GM18517 (cell line): ENCODE data around the gene EXO5.
"Not testable (repeated sequence)": the region's sequence is repeated elsewhere in the genome, so short reads cannot be mapped to it uniquely, and the experiment has no call there.

ENCODE experiments used
- ATAC-seq: cut with Tn5 transposase; IDR thresholded peaks from one replicate; pipeline ENCODE4 v1.9.1; 2021; ENCODE audit warnings: mild to moderate bottlenecking, moderate library complexity; ENCODE audit not compliant: unreplicated experiment

EXO5 gene

DNA sequence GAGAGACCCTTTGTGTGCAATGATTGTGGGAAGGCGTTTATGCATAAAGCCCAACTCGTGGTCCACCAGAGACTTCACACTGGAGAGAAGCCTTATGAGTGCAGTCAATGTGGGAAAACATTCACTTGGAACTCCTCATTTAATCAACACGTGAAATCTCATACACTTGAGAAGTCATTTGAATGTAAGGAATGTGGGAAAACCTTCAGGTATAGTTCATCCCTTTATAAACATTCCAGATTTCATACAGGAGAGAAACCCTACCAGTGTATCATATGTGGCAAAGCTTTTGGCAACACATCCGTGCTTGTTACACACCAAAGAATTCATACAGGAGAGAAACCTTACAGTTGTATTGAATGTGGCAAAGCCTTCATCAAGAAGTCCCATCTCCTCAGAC, 38.4 kb downstream of the EXO5 start:
- no peak for ATAC-seq

DNA sequence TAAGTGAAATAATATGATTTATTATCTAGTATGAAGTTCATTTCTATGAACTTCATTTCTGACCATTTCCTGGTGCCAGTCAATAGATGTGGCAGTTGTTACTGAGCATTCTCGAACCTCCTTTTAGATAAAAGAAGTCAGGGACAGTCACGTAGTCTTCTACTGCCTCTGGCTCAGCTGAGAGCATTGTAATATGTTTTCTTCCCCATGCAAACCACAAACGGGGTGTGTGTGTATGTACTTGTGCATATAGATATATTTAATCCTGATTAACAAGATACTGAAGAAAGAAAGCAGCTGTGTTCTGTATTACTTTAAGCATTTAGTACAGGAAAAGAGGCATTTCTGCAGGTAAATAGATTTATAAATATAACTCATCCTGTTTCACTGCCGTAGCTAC, 44.5 kb downstream of the EXO5 start:
- ATAC-seq: no peak

DNA sequence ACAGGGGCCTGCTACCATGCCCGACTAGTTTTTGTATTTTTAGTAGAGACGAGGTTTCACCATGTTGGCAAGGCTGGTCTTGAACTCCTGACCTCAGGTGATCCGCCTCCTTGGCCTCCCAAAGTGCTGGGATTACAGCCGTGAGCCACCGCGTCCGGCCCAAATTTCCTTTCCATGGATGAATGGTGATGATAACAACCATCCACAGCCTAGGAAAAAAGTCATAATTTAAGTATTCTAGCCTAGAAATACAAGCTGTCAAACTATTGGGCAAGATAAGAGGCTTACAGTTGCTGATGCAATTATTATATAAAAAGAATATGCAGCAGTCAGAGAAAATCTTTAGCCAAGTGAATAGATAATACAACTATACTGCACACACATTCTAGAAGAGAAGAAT, 46.2 kb downstream of the EXO5 start:
- not testable (repeated sequence) for ATAC-seq

DNA sequence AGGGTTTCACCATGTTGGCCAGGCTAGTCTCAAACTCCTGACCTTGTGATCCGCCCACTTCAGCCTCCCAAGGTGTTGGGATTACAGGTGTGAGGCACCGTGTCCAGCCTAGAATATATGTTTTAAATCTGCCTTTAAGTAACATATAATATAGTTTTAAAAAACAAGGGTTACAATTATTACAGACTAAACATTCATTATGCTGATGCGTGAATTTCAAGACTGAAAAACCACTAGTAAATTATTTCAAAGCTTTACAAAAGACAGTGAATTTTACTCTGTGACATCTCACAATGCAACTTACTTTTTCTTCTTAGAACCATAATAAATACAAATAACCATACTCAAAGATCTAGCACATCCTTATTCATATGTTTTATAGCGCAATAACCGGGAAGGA, 47.6 kb downstream of the EXO5 start:
- ATAC-seq: no peak

DNA sequence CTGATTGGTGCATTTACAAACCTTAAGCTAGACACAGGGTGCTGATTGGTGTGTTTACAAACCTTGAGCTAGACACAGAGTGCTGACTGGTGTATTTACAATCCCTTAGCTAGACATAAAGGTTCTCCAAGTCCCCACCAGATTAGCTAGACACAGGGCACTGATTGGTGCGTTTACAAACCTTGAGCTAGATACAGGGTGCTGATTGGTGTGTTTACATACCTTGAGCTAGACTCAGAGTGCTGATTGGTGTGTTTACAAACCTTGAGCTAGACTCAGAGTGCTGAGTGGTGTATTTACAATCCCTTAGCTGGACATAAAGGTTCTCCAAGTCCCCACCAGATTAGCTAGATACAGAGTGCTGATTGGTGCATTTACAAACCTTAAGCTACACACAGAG, 49.7 kb downstream of the EXO5 start:
- not testable (repeated sequence) for ATAC-seq

DNA sequence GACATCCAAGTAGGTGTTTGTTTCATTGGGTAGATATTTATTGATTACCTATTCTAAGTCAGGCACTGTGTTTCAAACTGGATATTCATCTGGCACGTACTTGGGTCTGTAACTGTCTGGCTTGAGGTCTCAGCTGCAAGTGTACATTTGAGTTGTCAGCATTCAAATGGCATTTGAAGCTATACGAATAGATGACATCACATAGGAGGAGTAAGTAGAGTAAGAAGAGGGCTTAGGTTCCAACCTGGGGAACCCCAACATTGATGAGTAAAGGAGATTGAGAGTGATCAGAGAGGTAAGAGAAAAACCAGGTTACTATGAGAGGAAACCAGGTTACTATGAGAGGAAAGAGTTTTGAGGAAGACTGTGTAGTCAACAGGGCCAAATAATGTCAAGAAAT, 53.6 kb downstream of the EXO5 start:
- ATAC-seq: no peak

DNA sequence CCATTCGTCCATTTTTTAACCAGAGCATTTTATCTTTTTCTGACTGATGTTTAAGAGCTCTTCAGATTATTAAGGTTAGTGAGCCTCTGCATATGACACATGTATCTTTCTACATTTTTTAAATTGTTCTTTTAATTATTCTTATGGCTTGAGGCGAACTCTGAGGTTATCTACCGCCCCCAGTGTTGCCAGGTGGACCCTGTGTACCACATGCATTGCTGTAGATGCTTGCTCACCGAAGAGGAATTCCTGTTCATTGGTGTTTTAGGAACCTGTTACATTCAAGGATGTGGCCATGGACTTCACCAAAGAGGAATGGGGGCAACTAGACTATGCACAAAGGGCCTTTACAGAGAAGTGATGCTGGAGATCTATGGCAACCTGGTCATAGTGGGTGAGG, 54.7 kb downstream of the EXO5 start:
- no peak for ATAC-seq

DNA sequence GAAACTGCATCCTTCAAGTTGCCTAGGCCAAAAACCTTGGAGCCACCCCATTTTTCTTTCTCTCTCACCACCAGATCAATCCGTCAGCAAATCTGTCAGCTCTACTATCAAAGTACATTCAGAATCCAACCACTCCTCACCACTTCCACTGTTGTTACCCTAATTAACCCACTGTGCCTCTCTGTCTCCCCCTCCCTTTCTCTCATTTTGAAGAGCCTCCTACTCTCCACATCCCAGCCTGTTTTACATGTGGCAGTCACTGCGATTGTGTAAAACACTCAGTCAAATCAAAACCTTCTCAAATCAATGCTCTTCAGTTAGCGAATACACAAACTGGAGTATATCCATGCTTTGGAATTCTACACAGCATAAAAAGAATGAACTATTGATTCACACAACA, 55.9 kb downstream of the EXO5 start:
- no peak for ATAC-seq

DNA sequence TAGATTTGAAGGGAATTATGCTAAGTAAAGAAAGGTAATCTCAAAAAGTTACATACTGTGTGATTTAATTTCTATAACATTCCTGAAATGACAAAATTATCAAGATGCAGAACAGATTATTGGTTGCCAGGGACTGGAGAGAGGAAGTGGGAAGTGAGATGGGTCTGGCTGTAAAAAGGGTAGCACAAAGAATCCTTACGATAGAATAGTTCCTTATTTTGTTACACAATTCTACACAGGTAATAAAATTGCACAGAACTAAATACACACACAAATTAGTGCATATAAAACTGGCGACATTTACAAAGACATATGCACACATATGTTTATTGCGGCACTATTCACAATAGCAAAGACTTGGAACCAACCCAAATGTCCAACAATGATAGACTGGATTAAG, 56.3 kb downstream of the EXO5 start:
- no peak for ATAC-seq
